WTC11 (cell line): Measurements from ENCODE around the gene CYSRT1. TPM values are rescaled to one million over a fixed set of nuclear protein-coding genes. Genes with fewer than 3 reads are reported as not detected.

Source experiments
- ATAC-seq: fragments of 200-7000 bp; cut with Tn5 transposase; 2 replicates; pipeline ENCODE4 v1.10.0; 2021; ENCODE audit warnings: mild to moderate bottlenecking, moderate library complexity
- CTCF ChIA-PET: fragments of 300-600 bp; sonication (Branson Sonifier 250); formaldehyde crosslinking; loops from one replicate; lab custom pipeline; 2021; ENCODE audit warnings: antibody characterized with exemption; lab: Charles Lee
- POLR2A ChIA-PET: fragments of 350-600 bp; sonication (Branson Sonifier 250); formaldehyde crosslinking; loops from one replicate; lab custom pipeline; 2021; ENCODE audit warnings: antibody characterized with exemption; lab: Charles Lee
- DNase-seq: peaks from one replicate; pipeline ENCODE4 v3.0.0; 2021; ENCODE audit warnings: low spot score
- H3K27ac Mint-ChIP-seq: 2 replicates; pipeline ENCODE4 v1.8.0; 2021; ENCODE audit warnings: mixed read lengths
- H3K27me3 Mint-ChIP-seq: 2 replicates; pipeline ENCODE4 v1.8.0; 2021; ENCODE audit warnings: low read depth, mild to moderate bottlenecking, moderate library complexity, mixed read lengths
- H3K36me3 Mint-ChIP-seq: 2 replicates; pipeline ENCODE4 v1.8.0; 2021; ENCODE audit warnings: mixed read lengths
- H3K4me1 Mint-ChIP-seq: 2 replicates; pipeline ENCODE4 v1.8.0; 2022; ENCODE audit warnings: mixed read lengths
- H3K4me3 Mint-ChIP-seq: 2 replicates; pipeline ENCODE4 v1.8.0; 2021; ENCODE audit warnings: mild to moderate bottlenecking, moderate library complexity, mixed read lengths
- H3K9me3 Mint-ChIP-seq: 2 replicates; pipeline ENCODE4 v1.8.0; 2021; ENCODE audit warnings: mixed read lengths
- AR ChIP-seq: fragments of 250-450 bp; sonication (Bioruptor Pico); IDR thresholded peaks from 2 replicates; pipeline ENCODE4 v1.9.0; 2021; ENCODE audit warnings: mild to moderate bottlenecking
- ARID4B ChIP-seq: sonication (generic); formaldehyde crosslinking; IDR thresholded peaks from 2 replicates; pipeline ENCODE4 v1.8.0; 2023; ENCODE audit warnings: missing genetic modification reagents, mild to moderate bottlenecking, borderline replicate concordance
- ATF1 ChIP-seq: sonication (generic); formaldehyde crosslinking; IDR thresholded peaks from 2 replicates; pipeline ENCODE4 v1.8.1; 2023; ENCODE audit warnings: mild to moderate bottlenecking, moderate library complexity, missing genetic modification reagents
- CREM ChIP-seq: sonication (generic); formaldehyde crosslinking; IDR thresholded peaks from 2 replicates; pipeline ENCODE4 v1.8.1; 2022; ENCODE audit warnings: mild to moderate bottlenecking, missing genetic modification reagents, moderate library complexity
- CTCF ChIP-seq: fragments of 200-600 bp; IDR thresholded peaks from 2 replicates; pipeline ENCODE4 v1.8.0; 2022; ENCODE audit warnings: antibody characterized with exemption
- ERG ChIP-seq: fragments of 250-450 bp; sonication (Bioruptor Pico); IDR thresholded peaks from 2 replicates; pipeline ENCODE4 v1.8.0; 2021; ENCODE audit warnings: mild to moderate bottlenecking
- FOXK1 ChIP-seq: sonication (generic); formaldehyde crosslinking; IDR thresholded peaks from 2 replicates; pipeline ENCODE4 v1.8.0; 2022; ENCODE audit warnings: mild to moderate bottlenecking, moderate library complexity, missing genetic modification reagents
- GTF2I ChIP-seq: fragments of 250-450 bp; sonication (Bioruptor Pico); conservative IDR thresholded peaks from 2 replicates; pipeline ENCODE4 v1.4.0; 2021; ENCODE audit warnings: mild to moderate bottlenecking
- HMGA2 ChIP-seq: fragments of 250-450 bp; sonication (Bioruptor Pico); IDR thresholded peaks from 2 replicates; pipeline ENCODE4 v1.4.0; 2021; ENCODE audit warnings: mild to moderate bottlenecking, moderate library complexity
- MXD4 ChIP-seq: fragments of 250-450 bp; sonication (Bioruptor Pico); IDR thresholded peaks from 2 replicates; pipeline ENCODE4 v1.8.0; 2021; ENCODE audit warnings: mild to moderate bottlenecking, moderate library complexity, borderline replicate concordance
- NR1H2 ChIP-seq: sonication (generic); formaldehyde crosslinking; IDR thresholded peaks from 2 replicates; pipeline ENCODE4 v1.9.0; 2021; ENCODE audit warnings: mild to moderate bottlenecking, moderate library complexity, missing genetic modification reagents
- STAT6 ChIP-seq: sonication (generic); formaldehyde crosslinking; conservative IDR thresholded peaks from 2 replicates; pipeline ENCODE4 v1.8.1; 2023; ENCODE audit warnings: mild to moderate bottlenecking, low read depth, missing genetic modification reagents, moderate library complexity
- ZNF232 ChIP-seq: sonication (generic); formaldehyde crosslinking; IDR thresholded peaks from 2 replicates; pipeline ENCODE4 v1.8.0; 2022; ENCODE audit warnings: mild to moderate bottlenecking, missing genetic modification reagents
- ZNF263 ChIP-seq: sonication (generic); formaldehyde crosslinking; IDR thresholded peaks from 2 replicates; pipeline ENCODE4 v1.8.1; 2022; ENCODE audit warnings: low read depth, mild to moderate bottlenecking, moderate library complexity, missing genetic modification reagents
- ZNF532 ChIP-seq: fragments of 250-450 bp; sonication (Bioruptor Pico); IDR thresholded peaks from 2 replicates; pipeline ENCODE4 v1.9.0; 2021; ENCODE audit warnings: mild to moderate bottlenecking, borderline replicate concordance
- total RNA-seq: library from RNA; stranded (reverse); gene quantifications from 3 replicates; pipeline ENCODE4 v1.2.3, GENCODE V29; 2021

CYSRT1 gene
- total RNA-seq, 1 experiment from 2014 or later, result 3.5 TPM

- Mint-ChIP-seq H3K4me3 (no peak overlapping the region), H3K27me3 (no peaks in the 10 kb centered on the region), H3K36me3 (peaks cover 19% of the 10 kb centered on the region), H3K9me3 (no peaks in the 10 kb centered on the region), H3K27ac (no peak overlapping the region), H3K4me1 (peaks cover 25% of the 10 kb centered on the region)
- TF ChIP-seq NR1H2 (CRISPR knock-in tag) (no peak), ARID4B (CRISPR knock-in tag) (no peak), ZNF232 (CRISPR knock-in tag) (no peak), MXD4 (CRISPR knock-in tag) (no peak), GTF2I (CRISPR knock-in tag) (no peak)
- no peak for ATAC-seq
- DNase-seq, result no peak
- CTCF ChIA-PET, result interaction anchor here (0.9 to 4.4 kb wide), 7 partner anchors 9 to 38 kb away, joined by 3 to 28 read pairs (median 3); partner anchors contain the start of gene NRARP
- POLR2A ChIA-PET, result interaction anchor here (0.6 to 1.1 kb wide), 2 partner anchors 14 to 32 kb away, joined by 3 to 4 read pairs; partner anchors contain the start of gene TUBB4B
These were observed 47.5 kb downstream of the CYSRT1 start for GRCh38 chr9:137272241-137273094.

- ATAC-seq (no peak), DNase-seq (no peak)
- POLR2A ChIA-PET, result interaction anchor here (0.6 kb wide), 1 partner anchor 15 kb away, joined by 3 read pairs; no protein-coding TSS in a partner anchor
- Mint-ChIP-seq H3K4me3 (no peak overlapping the region), H3K36me3 (peaks cover 16% of the 10 kb centered on the region), H3K4me1 (peaks cover 25% of the 10 kb centered on the region), H3K27ac (peak overlapping the region; percentile 49; the same call in 1 of the 2 replicates), H3K9me3 (no peaks in the 10 kb centered on the region), H3K27me3 (no peaks in the 10 kb centered on the region)
- CTCF ChIA-PET, result interaction anchor here (0.5 to 4.4 kb wide), 6 partner anchors 8 to 137 kb away, joined by 3 to 28 read pairs (median 3); no protein-coding TSS in a partner anchor
- TF ChIP-seq STAT6 (CRISPR knock-in tag) (no peak), CREM (CRISPR knock-in tag) (no peak), ZNF532 (CRISPR knock-in tag) (no peak), CTCF (no peak), ZNF263 (CRISPR knock-in tag) (no peak), FOXK1 (no peak), AR (CRISPR knock-in tag) (no peak), ERG (CRISPR knock-in tag) (no peak), ATF1 (no peak), HMGA2 (no peak)
These were observed 48.1 kb downstream of the CYSRT1 start for GRCh38 chr9:137273095-137273490.
